LNCAP (cell line): ENCODE data around the gene PPP2R3B.

Source experiments
- CTCF ChIP-seq: fragments of 450-650 bp; IDR thresholded peaks from 2 replicates; pipeline ENCODE4 v1.5.1; 2017; ENCODE audit warnings: mild to moderate bottlenecking

The PPP2R3B gene

GRCh38 chrX:429266-429825 lies 42.6 kb upstream of the PPP2R3B start:
- no peak for TF ChIP-seq CTCF

GRCh38 chrX:427812-428725 lies 41.4 kb upstream of the PPP2R3B start:
- TF ChIP-seq CTCF: no peak; the same call in 1 of the 2 replicates

- no peak for TF ChIP-seq CTCF
These were observed 40.2 kb upstream of the PPP2R3B start for GRCh38 chrX:426881-427280.

GRCh38 chrX:425056-425455 lies 38.3 kb upstream of the PPP2R3B start:
- no peak for TF ChIP-seq CTCF

GRCh38 chrX:421646-422391 lies 35.1 kb upstream of the PPP2R3B start:
- no peak for TF ChIP-seq CTCF

- TF ChIP-seq CTCF: no peak
These were observed 34.0 kb upstream of the PPP2R3B start for GRCh38 chrX:420496-421223.
